Measurements from ENCODE around the gene APBA1. TPM values are rescaled to one million over a fixed set of nuclear protein-coding genes. Genes with fewer than 3 reads are reported as not detected.

APBA1 gene
- total and polyA plus RNA-seq, 9 of the 15 experiments (the other 6 are each of a cell fraction or from before 2014, with no cell fraction given): 0.01 to 0.02 TPM; not detected in 7

GRCh38 chr9:69590266-69590665 lies 81.9 kb downstream of the APBA1 start (continued):
- no peak for TF ChIP-seq ZNF76 (CRISPR knock-in tag; IDR thresholded peaks at IDR 0.05; ENCODE audit: borderline replicate concordance)
- no peak for TF ChIP-seq ZNF134 (CRISPR knock-in tag; conservative IDR thresholded peaks at IDR 0.05)
- no peak for TF ChIP-seq RFX5 (IDR thresholded peaks at IDR 0.05; ENCODE audit: low read depth, low read length)
- TF ChIP-seq ZNF316 (IDR thresholded peaks at IDR 0.05): no peak
- TF ChIP-seq ZNF695 (CRISPR knock-in tag; IDR thresholded peaks at IDR 0.05): no peak
- TF ChIP-seq GMEB1 (CRISPR knock-in tag; IDR thresholded peaks at IDR 0.05): no peak
- TF ChIP-seq ZNF347 (CRISPR knock-in tag; IDR thresholded peaks at IDR 0.05; ENCODE audit: low read depth): no peak
- no peak for TF ChIP-seq NR1H2 (CRISPR knock-in tag; IDR thresholded peaks at IDR 0.05)
- TF ChIP-seq FOXP1 (CRISPR knock-in tag; IDR thresholded peaks at IDR 0.05): no peak
- no peak for TF ChIP-seq POLR2G (IDR thresholded peaks at IDR 0.05; ENCODE audit: low read depth, low read length)

- no peaks in the 10 kb centered on the region for H3K9me1 ChIP-seq (ENCODE audit: control insufficient read depth, insufficient read depth, low read length)
- FAIRE-seq: no peak
- CTCF ChIA-PET (ENCODE audit: low intra/inter-chr PET ratio): no interaction called here
- intact Hi-C loops (cut with micrococcal nuclease): no loop called here
- no peaks in the 10 kb centered on the region for H3K9me3 ChIP-seq (replicated peaks; ENCODE audit: control insufficient read depth, insufficient read depth, low read depth, low read length)
- in situ Hi-C loops (cut with MboI): no loop called here
- H3K9ac ChIP-seq (ENCODE audit: insufficient read depth in 1 of 2, low read depth in 2 of 2, low read length in 2 of 2): no peak overlapping the region
- H4K20me1 ChIP-seq (replicated peaks; ENCODE audit: control insufficient read depth, insufficient read depth, low read length): no peaks in the 10 kb centered on the region
- H2AFZ ChIP-seq (ENCODE audit: low read depth, low read length): no peak overlapping the region
- DNase-seq (ENCODE audit: extremely low read depth in 1 of 4, low spot score in 3 of 4): no peak
- BruUV-seq (replicated peaks): no TSS peak
- H3K27me3 ChIP-seq (ENCODE audit: control insufficient read depth in 2 of 2, insufficient read depth in 2 of 2, low read length in 2 of 2): no peaks in the 10 kb centered on the region
- no peak overlapping the region for H3K4me3 ChIP-seq
- no peaks in the 10 kb centered on the region for H3K36me3 ChIP-seq (ENCODE audit: control insufficient read depth, insufficient read depth, low read length)
- H3K4me2 ChIP-seq (ENCODE audit: insufficient read depth, low read length): no peak overlapping the region
- POLR2A ChIA-PET: no interaction called here
- ATAC-seq: no peak
- H3K27ac ChIP-seq (ENCODE audit: extremely low read depth, low read depth, low read length): no peak overlapping the region
- TF ChIP-seq HNRNPL (IDR thresholded peaks at IDR 0.05; ENCODE audit: low read depth, low read length): no peak
- no peak for TF ChIP-seq ZNF134 (CRISPR knock-in tag; conservative IDR thresholded peaks at IDR 0.05)
- TF ChIP-seq ZNF449 (CRISPR knock-in tag; IDR thresholded peaks at IDR 0.05): no peak
- no peak for TF ChIP-seq RB1 (IDR thresholded peaks at IDR 0.05; ENCODE audit: low read depth)
- no peak for TF ChIP-seq TRIM25 (IDR thresholded peaks at IDR 0.05; ENCODE audit: borderline replicate concordance)
- TF ChIP-seq CHD1 (IDR thresholded peaks at IDR 0.05; ENCODE audit: low read length): no peak
- no peak for TF ChIP-seq FOXK1 (CRISPR knock-in tag; IDR thresholded peaks at IDR 0.05; ENCODE audit: borderline replicate concordance)
- TF ChIP-seq ZNF79 (CRISPR knock-in tag; IDR thresholded peaks at IDR 0.05; ENCODE audit: low read depth): no peak
- no peaks in the 10 kb centered on the region for H3K4me1 ChIP-seq (replicated peaks in 1 of 2; ENCODE audit: control insufficient read depth in 2 of 2, insufficient read depth in 2 of 2, low read length in 2 of 2)
- WGBS (ENCODE audit: insufficient coverage, low coverage, missing lambda C conversion rate): 0% methylated on average over 3 of the region's 3 CpGs
- H3K79me2 ChIP-seq (ENCODE audit: control insufficient read depth, insufficient read depth, low read length): no peaks in the 10 kb centered on the region
These were observed 83.0 kb downstream of the APBA1 start for GRCh38 chr9:69589156-69589555.
